Measurements from ENCODE around the gene DAZ2.
"Not testable (repeated sequence)": the region's sequence is repeated elsewhere in the genome, so short reads cannot be mapped to it uniquely, and the experiment has no call there.

The DAZ2 gene, protein sequence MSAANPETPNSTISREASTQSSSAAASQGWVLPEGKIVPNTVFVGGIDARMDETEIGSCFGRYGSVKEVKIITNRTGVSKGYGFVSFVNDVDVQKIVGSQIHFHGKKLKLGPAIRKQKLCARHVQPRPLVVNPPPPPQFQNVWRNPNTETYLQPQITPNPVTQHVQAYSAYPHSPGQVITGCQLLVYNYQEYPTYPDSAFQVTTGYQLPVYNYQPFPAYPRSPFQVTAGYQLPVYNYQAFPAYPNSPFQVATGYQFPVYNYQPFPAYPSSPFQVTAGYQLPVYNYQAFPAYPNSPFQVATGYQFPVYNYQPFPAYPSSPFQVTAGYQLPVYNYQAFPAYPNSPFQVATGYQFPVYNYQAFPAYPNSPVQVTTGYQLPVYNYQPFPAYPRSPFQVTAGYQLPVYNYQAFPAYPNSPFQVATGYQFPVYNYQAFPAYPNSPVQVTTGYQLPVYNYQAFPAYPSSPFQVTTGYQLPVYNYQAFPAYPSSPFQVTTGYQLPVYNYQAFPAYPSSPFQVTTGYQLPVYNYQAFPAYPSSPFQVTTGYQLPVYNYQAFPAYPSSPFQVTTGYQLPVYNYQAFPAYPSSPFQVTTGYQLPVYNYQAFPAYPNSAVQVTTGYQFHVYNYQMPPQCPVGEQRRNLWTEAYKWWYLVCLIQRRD

DNA sequence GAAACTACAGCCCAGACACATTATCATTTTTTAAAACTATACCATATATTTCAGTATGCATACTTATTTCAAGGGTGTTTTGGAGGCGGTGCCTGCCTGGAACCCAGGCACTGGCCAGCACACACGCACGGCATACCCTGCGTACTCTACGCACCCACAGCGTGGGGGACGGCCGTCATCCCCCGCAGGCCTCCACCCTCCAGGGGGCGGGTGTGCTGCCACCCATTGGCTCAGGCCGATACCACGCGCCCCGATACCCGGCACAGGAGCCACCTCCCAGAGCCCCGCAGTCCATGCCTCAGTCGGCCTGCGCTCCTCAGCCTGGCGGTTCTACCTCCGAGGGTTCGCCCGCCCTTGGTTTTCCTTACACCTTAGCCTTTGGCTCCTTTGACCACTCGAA lies at the start of gene DAZ2:
TSS of gene DAZ2 (plus strand) at position 301 of the 400 bp plus-strand sequence. CDS start 208 bp downstream, outside the sequence.
- not testable (repeated sequence) for DNase-seq (ENCODE audit: low spot score)

DNA sequence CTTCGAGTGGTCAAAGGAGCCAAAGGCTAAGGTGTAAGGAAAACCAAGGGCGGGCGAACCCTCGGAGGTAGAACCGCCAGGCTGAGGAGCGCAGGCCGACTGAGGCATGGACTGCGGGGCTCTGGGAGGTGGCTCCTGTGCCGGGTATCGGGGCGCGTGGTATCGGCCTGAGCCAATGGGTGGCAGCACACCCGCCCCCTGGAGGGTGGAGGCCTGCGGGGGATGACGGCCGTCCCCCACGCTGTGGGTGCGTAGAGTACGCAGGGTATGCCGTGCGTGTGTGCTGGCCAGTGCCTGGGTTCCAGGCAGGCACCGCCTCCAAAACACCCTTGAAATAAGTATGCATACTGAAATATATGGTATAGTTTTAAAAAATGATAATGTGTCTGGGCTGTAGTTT lies 20.4 kb upstream of the DAZ2 start, which contains the start of gene DAZ1:
TSS of gene DAZ1 (minus strand) at position 101 of the 400 bp plus-strand sequence. CDS start 208 bp downstream, outside the sequence.
- not testable (repeated sequence) for DNase-seq (ENCODE audit: low spot score)

DNA sequence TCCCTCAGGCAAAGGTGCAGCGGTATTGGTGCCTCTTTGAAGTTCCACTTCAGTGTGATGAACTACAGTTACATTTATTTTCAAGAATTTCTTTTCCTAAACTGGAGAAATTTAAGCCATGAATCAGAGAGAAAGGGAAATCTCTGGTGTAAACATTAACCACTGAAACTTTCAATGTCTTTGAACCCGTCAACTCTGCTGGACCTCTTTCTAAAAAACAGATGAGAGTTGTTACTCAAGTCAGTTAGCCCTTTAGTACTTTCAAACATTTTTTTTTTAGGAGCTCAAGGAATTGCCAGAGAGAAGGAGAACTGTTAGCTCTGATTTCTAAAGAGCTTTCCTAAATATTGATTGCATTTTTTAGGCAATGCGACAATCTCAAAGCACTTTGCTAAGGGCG lies 11.9 kb upstream of the DAZ2 start:
- not testable (repeated sequence) for DNase-seq (ENCODE audit: low spot score)

DNA sequence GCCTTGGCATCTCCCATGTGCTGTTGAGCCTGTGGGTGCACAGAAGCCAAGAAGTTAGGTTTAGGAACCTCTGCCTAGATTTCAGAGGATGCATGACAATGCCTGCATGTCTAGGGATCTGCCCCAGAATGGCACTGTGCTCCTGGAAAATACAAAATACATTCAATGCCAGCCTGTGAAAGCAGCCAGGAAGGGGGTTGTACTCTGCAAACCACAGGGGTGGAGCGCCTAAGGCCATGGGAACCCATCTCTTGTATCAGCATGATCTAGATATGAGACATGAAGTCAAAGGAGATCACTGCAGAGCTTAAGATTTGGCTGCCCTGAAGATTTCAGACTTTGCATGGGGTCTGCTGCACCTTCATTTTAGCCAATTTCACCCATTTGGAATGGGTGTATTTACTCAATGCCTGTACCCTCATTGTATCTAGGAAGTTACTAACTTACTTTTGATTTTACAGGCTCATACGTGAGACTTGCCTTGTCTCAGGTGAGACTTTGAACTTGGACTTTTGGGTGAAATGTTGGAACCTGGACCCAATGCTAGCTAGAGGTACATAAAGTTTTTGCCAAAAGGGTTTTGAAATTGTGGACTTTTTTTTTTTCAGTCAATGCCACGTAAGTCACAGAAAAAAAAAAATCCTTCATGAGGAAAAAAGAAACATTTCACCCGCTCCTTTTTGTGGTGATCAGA lies 9.4 kb upstream of the DAZ2 start:
- DNase-seq (ENCODE audit: low spot score): not testable (repeated sequence)

DNA sequence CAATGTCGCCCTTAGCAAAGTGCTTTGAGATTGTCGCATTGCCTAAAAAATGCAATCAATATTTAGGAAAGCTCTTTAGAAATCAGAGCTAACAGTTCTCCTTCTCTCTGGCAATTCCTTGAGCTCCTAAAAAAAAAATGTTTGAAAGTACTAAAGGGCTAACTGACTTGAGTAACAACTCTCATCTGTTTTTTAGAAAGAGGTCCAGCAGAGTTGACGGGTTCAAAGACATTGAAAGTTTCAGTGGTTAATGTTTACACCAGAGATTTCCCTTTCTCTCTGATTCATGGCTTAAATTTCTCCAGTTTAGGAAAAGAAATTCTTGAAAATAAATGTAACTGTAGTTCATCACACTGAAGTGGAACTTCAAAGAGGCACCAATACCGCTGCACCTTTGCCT lies 8.7 kb upstream of the DAZ2 start:
- not testable (repeated sequence) for DNase-seq (ENCODE audit: low spot score)

Measured in kidney tubule cell (primary cell).